Activated T-cell treated with anti-CD3 and anti-CD28 coated beads, Interleukin-2, amount 50 U/mL, for 4 hours (primary cell): ENCODE measurements around the gene RSKR. TPM values are rescaled to one million over a fixed set of nuclear protein-coding genes. Genes with fewer than 3 reads are reported as not detected.

Experiments
- total RNA-seq, 3 donors: library from RNA; stranded (reverse); gene quantifications; one replicate each; pipeline ENCODE4 v1.2.1, GENCODE V29; 2021

Gene RSKR
- total RNA-seq, 3 donors from 2014 or later, result 24.6 to 25.3 (median 24.7) TPM

Other genes starting within 250 kb of the RSKR start
- not detected for gene SEBOX, start 249.0 kb downstream of the RSKR start, total RNA-seq
- 1 to 10 TPM in 1 of 3 donors, under 1 TPM in 2; 0.60 to 1.1 (median 0.94) TPM for gene VTN, start 243.9 kb downstream of the RSKR start, total RNA-seq
- gene SARM1, start 242.5 kb downstream of the RSKR start, total RNA-seq, result 10 to 100 TPM; 28.5 to 30.9 (median 29.2) TPM
- 1 to 10 TPM; 4.8 to 5.3 (median 4.9) TPM for gene SLC46A1, start 208.0 kb downstream of the RSKR start, total RNA-seq
- not detected for gene SLC13A2, start 140.5 kb downstream of the RSKR start, total RNA-seq
- not detected for gene FOXN1, start 107.8 kb downstream of the RSKR start, total RNA-seq
- gene UNC119, start 61.6 kb downstream of the RSKR start, total RNA-seq, result 10 to 100 TPM; 21.7 to 26.0 (median 21.8) TPM
- 10 to 100 TPM; 47.0 to 49.9 (median 48.3) TPM for gene PIGS, start 42.7 kb downstream of the RSKR start, total RNA-seq
- 10 to 100 TPM; 12.4 to 18.4 (median 16.5) TPM for gene ALDOC, start 37.3 kb downstream of the RSKR start, total RNA-seq
- gene SPAG5, start 15.2 kb downstream of the RSKR start, total RNA-seq, result 10 to 100 TPM; 23.8 to 30.4 (median 30.1) TPM
- 100 to 1,000 TPM; 167 to 201 (median 183) TPM for gene BLTP2, start 31.0 kb upstream of the RSKR start, total RNA-seq
- 10 to 100 TPM; 42.8 to 46.6 (median 45.4) TPM for gene SDF2, start 47.7 kb upstream of the RSKR start, total RNA-seq
- 100 to 1,000 TPM in 1 of 3 donors, 10 to 100 TPM in 2; 88.5 to 105 (median 98.3) TPM for gene SUPT6H, start 48.0 kb upstream of the RSKR start, total RNA-seq
- 1 to 10 TPM in 2 of 3 donors, under 1 TPM in 1; 0.83 to 1.2 (median 1.1) TPM for gene PROCA1, start 97.7 kb upstream of the RSKR start, total RNA-seq
- gene RAB34, start 103.7 kb upstream of the RSKR start, total RNA-seq, result 100 to 1,000 TPM in 1 of 3 donors, 10 to 100 TPM in 2; 11.3 to 100 (median 14.1) TPM
- gene RPL23A, start 105.8 kb upstream of the RSKR start, total RNA-seq, result 1,000 to 10,000 TPM; 2,218 to 2,392 (median 2,312) TPM
- 10 to 100 TPM; 20.8 to 28.5 (median 23.8) TPM for gene TLCD1, start 112.0 kb upstream of the RSKR start, total RNA-seq
- 1 to 10 TPM; 5.8 to 7.7 (median 7.6) TPM for gene NEK8, start 114.6 kb upstream of the RSKR start, total RNA-seq
- 100 to 1,000 TPM; 221 to 247 (median 229) TPM for gene TRAF4, start 129.8 kb upstream of the RSKR start, total RNA-seq
- 10 to 100 TPM; 23.5 to 26.4 (median 24.9) TPM for gene FAM222B, start 228.6 kb upstream of the RSKR start, total RNA-seq
- 10 to 100 TPM; 79.8 to 81.3 (median 80.8) TPM for gene ERAL1, start 240.8 kb upstream of the RSKR start, total RNA-seq